ENCODE results near the gene GREB1.

GRCh38 chr2:11488809-11489208 lies 45.0 kb upstream of the GREB1 start:
- no peak for TF ChIP-seq CTCF (conservative IDR thresholded peaks at IDR 0.05; ENCODE audit: low read depth, low read length)
- TF ChIP-seq SMC3 (IDR thresholded peaks at IDR 0.05; ENCODE audit: low read depth, low read length) = no peak
- TF ChIP-seq RAD21 (IDR thresholded peaks at IDR 0.05; ENCODE audit: low read length) = no peak
- no peak for TF ChIP-seq MXI1 (IDR thresholded peaks at IDR 0.05; ENCODE audit: borderline replicate concordance, low read depth, low read length)
- no peak for TF ChIP-seq POLR2A (IDR thresholded peaks at IDR 0.05; ENCODE audit: low read depth, low read length)
- TF ChIP-seq USF2 (IDR thresholded peaks at IDR 0.05; ENCODE audit: low read depth, low read length) = no peak
- TF ChIP-seq FOS (IDR thresholded peaks at IDR 0.05; ENCODE audit: low read depth, low read length) = no peak
- TF ChIP-seq ELK1 (IDR thresholded peaks at IDR 0.05; ENCODE audit: borderline replicate concordance, low read depth, low read length) = no peak
- no peak for TF ChIP-seq RFX5 (IDR thresholded peaks at IDR 0.05; ENCODE audit: low read depth, low read length)
- TF ChIP-seq RCOR1 (IDR thresholded peaks at IDR 0.05; ENCODE audit: insufficient replicate concordance, low read length) = no peak

Data from IMR-90 (cell line).